ENCODE measurements around the gene PGAM5. TPM values are rescaled to one million over a fixed set of nuclear protein-coding genes. Genes with fewer than 3 reads are reported as not detected.
A peak's percentile ranks its signal among the peaks of the same experiment; 100 is the strongest.

The PGAM5 gene
- total and polyA plus RNA-seq, 2 of the 13 experiments (the other 11 are each of a cell fraction or from before 2014, with no cell fraction given): 18.0 to 77.9 TPM

DNA sequence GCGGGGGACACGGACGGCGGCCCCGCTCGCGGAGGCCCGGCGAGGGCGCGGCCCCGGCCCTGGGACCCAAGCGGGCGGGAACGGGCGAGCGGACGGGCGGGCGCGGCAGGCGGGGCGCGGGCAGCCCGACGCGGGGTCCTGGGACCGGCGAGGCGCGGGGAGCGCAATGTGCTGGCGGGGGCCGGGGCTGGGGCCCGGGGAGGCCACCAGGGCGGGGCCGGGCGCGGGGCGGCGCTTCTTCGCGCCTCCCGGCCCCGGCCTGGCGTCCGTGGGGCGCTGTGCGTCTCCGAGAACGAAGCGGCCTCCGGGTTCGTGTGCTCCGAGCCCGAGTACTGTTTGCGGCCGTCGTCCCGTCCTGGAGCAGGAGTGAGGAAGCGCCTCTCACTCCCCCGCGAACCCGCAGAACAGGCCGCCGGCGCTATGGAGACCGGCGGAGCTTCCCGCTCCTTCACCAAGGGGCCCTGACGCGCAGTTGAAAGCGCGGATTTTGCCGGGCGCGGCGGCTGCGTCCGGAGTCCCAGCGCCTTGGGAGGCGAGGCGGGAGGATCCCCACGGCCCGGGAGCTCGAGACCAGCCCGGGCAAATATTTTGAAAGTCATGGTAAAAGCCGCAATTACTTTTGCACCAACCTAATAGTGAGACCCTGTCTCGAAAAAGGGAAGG is 51.4 kb downstream of the PGAM5 start (continued):
- no peak for TF ChIP-seq ZNF367 (CRISPR knock-in tag; IDR thresholded peaks at IDR 0.05; ENCODE audit: borderline replicate concordance)
- TF ChIP-seq SP2 (CRISPR knock-in tag; IDR thresholded peaks at IDR 0.05): no peak
- TF ChIP-seq, protein P1, sequence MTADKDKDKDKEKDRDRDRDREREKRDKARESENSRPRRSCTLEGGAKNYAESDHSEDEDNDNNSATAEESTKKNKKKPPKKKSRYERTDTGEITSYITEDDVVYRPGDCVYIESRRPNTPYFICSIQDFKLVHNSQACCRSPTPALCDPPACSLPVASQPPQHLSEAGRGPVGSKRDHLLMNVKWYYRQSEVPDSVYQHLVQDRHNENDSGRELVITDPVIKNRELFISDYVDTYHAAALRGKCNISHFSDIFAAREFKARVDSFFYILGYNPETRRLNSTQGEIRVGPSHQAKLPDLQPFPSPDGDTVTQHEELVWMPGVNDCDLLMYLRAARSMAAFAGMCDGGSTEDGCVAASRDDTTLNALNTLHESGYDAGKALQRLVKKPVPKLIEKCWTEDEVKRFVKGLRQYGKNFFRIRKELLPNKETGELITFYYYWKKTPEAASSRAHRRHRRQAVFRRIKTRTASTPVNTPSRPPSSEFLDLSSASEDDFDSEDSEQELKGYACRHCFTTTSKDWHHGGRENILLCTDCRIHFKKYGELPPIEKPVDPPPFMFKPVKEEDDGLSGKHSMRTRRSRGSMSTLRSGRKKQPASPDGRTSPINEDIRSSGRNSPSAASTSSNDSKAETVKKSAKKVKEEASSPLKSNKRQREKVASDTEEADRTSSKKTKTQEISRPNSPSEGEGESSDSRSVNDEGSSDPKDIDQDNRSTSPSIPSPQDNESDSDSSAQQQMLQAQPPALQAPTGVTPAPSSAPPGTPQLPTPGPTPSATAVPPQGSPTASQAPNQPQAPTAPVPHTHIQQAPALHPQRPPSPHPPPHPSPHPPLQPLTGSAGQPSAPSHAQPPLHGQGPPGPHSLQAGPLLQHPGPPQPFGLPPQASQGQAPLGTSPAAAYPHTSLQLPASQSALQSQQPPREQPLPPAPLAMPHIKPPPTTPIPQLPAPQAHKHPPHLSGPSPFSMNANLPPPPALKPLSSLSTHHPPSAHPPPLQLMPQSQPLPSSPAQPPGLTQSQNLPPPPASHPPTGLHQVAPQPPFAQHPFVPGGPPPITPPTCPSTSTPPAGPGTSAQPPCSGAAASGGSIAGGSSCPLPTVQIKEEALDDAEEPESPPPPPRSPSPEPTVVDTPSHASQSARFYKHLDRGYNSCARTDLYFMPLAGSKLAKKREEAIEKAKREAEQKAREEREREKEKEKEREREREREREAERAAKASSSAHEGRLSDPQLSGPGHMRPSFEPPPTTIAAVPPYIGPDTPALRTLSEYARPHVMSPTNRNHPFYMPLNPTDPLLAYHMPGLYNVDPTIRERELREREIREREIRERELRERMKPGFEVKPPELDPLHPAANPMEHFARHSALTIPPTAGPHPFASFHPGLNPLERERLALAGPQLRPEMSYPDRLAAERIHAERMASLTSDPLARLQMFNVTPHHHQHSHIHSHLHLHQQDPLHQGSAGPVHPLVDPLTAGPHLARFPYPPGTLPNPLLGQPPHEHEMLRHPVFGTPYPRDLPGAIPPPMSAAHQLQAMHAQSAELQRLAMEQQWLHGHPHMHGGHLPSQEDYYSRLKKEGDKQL (CRISPR knock-in tag; IDR thresholded peaks at IDR 0.05; ENCODE audit: low read depth): no peak
- no peak for TF ChIP-seq MBD4 (IDR thresholded peaks at IDR 0.05; ENCODE audit: borderline replicate concordance, low read length)
- TF ChIP-seq, protein P2, sequence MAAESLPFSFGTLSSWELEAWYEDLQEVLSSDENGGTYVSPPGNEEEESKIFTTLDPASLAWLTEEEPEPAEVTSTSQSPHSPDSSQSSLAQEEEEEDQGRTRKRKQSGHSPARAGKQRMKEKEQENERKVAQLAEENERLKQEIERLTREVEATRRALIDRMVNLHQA (CRISPR knock-in tag; IDR thresholded peaks at IDR 0.05): no peak
- TF ChIP-seq, protein P3, sequence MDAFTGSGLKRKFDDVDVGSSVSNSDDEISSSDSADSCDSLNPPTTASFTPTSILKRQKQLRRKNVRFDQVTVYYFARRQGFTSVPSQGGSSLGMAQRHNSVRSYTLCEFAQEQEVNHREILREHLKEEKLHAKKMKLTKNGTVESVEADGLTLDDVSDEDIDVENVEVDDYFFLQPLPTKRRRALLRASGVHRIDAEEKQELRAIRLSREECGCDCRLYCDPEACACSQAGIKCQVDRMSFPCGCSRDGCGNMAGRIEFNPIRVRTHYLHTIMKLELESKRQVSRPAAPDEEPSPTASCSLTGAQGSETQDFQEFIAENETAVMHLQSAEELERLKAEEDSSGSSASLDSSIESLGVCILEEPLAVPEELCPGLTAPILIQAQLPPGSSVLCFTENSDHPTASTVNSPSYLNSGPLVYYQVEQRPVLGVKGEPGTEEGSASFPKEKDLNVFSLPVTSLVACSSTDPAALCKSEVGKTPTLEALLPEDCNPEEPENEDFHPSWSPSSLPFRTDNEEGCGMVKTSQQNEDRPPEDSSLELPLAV (CRISPR knock-in tag; conservative IDR thresholded peaks at IDR 0.05; ENCODE audit: low read depth): no peak
- TF ChIP-seq GATAD1 (CRISPR knock-in tag; IDR thresholded peaks at IDR 0.05): 0 out of 2 replicates have a peak, but pooled peaks have one; percentile 13
- peak; percentile 37; the same call in 1 of the 2 replicates for TF ChIP-seq IRX3 (CRISPR knock-in tag; IDR thresholded peaks at IDR 0.05; ENCODE audit: borderline replicate concordance, low read depth)
- TF ChIP-seq ARHGAP35 (CRISPR knock-in tag; IDR thresholded peaks at IDR 0.05; ENCODE audit: borderline replicate concordance): 0 out of 2 replicates have a peak, but pooled peaks have one; percentile 38
- TF ChIP-seq, protein P4, sequence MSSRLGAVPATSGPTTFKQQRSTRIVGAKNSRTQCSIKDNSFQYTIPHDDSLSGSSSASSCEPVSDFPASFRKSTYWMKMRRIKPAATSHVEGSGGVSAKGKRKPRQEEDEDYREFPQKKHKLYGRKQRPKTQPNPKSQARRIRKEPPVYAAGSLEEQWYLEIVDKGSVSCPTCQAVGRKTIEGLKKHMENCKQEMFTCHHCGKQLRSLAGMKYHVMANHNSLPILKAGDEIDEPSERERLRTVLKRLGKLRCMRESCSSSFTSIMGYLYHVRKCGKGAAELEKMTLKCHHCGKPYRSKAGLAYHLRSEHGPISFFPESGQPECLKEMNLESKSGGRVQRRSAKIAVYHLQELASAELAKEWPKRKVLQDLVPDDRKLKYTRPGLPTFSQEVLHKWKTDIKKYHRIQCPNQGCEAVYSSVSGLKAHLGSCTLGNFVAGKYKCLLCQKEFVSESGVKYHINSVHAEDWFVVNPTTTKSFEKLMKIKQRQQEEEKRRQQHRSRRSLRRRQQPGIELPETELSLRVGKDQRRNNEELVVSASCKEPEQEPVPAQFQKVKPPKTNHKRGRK (CRISPR knock-in tag; IDR thresholded peaks at IDR 0.05): no peak
- peak; percentile 38 for TF ChIP-seq YY1 (IDR thresholded peaks at IDR 0.05; ENCODE audit: insufficient read depth, insufficient replicate concordance, low read depth, low read length)
- TF ChIP-seq, protein P5, sequence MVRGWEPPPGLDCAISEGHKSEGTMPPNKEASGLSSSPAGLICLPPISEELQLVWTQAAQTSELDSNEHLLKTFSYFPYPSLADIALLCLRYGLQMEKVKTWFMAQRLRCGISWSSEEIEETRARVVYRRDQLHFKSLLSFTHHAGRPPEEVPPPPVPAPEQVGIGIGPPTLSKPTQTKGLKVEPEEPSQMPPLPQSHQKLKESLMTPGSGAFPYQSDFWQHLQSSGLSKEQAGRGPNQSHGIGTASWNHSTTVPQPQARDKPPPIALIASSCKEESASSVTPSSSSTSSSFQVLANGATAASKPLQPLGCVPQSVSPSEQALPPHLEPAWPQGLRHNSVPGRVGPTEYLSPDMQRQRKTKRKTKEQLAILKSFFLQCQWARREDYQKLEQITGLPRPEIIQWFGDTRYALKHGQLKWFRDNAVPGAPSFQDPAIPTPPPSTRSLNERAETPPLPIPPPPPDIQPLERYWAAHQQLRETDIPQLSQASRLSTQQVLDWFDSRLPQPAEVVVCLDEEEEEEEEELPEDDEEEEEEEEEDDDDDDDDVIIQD (CRISPR knock-in tag; IDR thresholded peaks at IDR 0.05; ENCODE audit: low read depth): no peak
- no peak for TF ChIP-seq AHR (CRISPR knock-in tag; IDR thresholded peaks at IDR 0.05)
- TF ChIP-seq ISL2 (CRISPR knock-in tag; IDR thresholded peaks at IDR 0.05): 0 out of 2 replicates have a peak, but pooled peaks have one; percentile 21
- no peak for TF ChIP-seq ZNF17 (CRISPR knock-in tag; IDR thresholded peaks at IDR 0.05)
- TF ChIP-seq ZNF430 (CRISPR knock-in tag; IDR thresholded peaks at IDR 0.05): peak; percentile 60; the same call in 1 of the 2 replicates
- TF ChIP-seq NFE2 (CRISPR knock-in tag; IDR thresholded peaks at IDR 0.05): no peak
- TF ChIP-seq, protein P6, sequence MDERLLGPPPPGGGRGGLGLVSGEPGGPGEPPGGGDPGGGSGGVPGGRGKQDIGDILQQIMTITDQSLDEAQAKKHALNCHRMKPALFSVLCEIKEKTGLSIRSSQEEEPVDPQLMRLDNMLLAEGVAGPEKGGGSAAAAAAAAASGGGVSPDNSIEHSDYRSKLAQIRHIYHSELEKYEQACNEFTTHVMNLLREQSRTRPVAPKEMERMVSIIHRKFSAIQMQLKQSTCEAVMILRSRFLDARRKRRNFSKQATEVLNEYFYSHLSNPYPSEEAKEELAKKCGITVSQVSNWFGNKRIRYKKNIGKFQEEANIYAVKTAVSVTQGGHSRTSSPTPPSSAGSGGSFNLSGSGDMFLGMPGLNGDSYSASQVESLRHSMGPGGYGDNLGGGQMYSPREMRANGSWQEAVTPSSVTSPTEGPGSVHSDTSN (CRISPR knock-in tag; IDR thresholded peaks at IDR 0.05): no peak
